ENCODE data around the gene CGB5.

DNA sequence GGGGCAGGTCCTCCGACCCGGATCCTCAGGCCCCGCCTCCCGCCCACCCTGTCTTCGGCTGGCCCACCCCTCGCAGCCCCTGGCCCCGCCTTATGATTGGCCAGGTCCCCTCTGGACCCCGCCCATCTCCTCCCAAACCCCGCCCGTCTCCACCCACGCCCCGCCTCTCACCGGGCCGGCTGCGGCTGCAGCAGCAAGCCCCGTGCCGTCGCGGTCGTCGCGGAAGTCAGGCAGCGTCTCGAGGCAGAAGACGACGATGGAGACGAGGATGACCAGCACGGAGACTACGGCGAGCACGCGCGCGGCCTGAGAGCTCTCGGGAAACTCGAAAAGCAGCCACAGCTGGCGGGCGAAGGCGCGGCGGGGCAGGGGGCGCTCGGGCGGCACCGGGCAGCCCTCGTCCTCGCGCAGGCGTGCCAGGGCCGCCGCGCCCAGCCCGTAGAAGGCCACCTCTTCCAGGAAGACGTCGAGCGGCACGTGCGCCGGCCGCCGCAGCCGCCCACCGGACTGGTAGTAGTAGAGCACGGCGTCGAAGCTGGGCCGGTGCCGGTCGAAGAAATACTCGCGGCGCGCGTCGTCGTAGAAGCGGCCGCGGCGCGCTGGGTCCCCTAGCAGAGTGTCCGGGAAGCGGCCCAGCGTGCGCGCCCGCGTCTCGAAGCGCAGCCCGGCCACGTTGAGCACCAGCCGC is 28.4 kb downstream of the CGB5 start:
- TF ChIP-seq, protein P1, sequence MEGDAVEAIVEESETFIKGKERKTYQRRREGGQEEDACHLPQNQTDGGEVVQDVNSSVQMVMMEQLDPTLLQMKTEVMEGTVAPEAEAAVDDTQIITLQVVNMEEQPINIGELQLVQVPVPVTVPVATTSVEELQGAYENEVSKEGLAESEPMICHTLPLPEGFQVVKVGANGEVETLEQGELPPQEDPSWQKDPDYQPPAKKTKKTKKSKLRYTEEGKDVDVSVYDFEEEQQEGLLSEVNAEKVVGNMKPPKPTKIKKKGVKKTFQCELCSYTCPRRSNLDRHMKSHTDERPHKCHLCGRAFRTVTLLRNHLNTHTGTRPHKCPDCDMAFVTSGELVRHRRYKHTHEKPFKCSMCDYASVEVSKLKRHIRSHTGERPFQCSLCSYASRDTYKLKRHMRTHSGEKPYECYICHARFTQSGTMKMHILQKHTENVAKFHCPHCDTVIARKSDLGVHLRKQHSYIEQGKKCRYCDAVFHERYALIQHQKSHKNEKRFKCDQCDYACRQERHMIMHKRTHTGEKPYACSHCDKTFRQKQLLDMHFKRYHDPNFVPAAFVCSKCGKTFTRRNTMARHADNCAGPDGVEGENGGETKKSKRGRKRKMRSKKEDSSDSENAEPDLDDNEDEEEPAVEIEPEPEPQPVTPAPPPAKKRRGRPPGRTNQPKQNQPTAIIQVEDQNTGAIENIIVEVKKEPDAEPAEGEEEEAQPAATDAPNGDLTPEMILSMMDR (IDR thresholded peaks at IDR 0.05), result no peak
- no peak for TF ChIP-seq POLR2AphosphoS5 (IDR thresholded peaks at IDR 0.05; ENCODE audit: insufficient read depth in 1 of 2, low read depth in 1 of 2)

Measured in vagina (tissue), 2 donors.